K562 (cell line): ENCODE results near the gene SPAG7.

ENCODE experiments used
- GABPA ChIP-seq: fragments of 200-800 bp; sonication (Bioruptor generic); conservative IDR thresholded peaks from 2 replicates; pipeline ENCODE4 v1.6.1; 2016; ENCODE audit warnings: low read depth, missing genetic modification characterization, missing compliant biosample characterization
- POLR2AphosphoS2 ChIP-seq: IDR thresholded peaks from 2 replicates; pipeline ENCODE4 v1.6.1; 2012; ENCODE audit warnings: low read length, improper control_type of control experiment
- REST ChIP-seq, 2 experiments: fragments of 450-650 bp; formaldehyde crosslinking in 1 of 2; IDR thresholded peaks; 2 replicates each; pipeline versions ENCODE4 v1.4.0 to v1.6.1; 2014 to 2020; ENCODE audit warnings: mild to moderate bottlenecking in 2 of 2, borderline replicate concordance in 1 of 2, low read depth in 1 of 2
- TF ChIP-seq, protein P1 (sequence below): fragments of 200-800 bp; sonication (Bioruptor generic); IDR thresholded peaks from 2 replicates; pipeline ENCODE4 v1.6.1; 2017; ENCODE audit warnings: missing genetic modification characterization, missing compliant biosample characterization

DNA sequence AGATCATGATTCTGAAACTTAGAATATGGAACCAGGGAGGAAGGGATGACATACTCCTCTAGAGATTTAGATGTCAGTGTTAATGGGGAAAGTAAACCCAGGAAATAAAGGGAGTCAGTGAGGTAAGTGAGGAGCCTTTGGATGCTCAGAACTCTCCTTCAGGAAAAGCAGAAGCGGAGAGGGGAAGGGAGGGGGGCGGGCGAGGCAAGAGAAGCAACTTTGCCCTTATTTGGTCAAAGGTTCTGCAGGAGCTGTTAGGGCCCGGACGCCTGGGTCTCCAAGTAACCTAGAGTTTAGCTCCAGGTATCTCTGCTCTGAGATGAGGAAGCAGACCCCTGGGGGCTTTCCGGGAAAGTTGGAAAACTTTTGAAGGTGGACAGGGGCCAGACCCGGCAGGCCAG, 20.6 kb downstream of the SPAG7 start:
- TF ChIP-seq REST (IDR thresholded peaks at IDR 0.05; ENCODE audit: borderline replicate concordance) (no peak), REST (CRISPR knock-in tag; IDR thresholded peaks at IDR 0.05; ENCODE audit: low read depth) (no peak), POLR2AphosphoS2 (no peak), GABPA (tag) (no peak)
- TF ChIP-seq, protein P1, sequence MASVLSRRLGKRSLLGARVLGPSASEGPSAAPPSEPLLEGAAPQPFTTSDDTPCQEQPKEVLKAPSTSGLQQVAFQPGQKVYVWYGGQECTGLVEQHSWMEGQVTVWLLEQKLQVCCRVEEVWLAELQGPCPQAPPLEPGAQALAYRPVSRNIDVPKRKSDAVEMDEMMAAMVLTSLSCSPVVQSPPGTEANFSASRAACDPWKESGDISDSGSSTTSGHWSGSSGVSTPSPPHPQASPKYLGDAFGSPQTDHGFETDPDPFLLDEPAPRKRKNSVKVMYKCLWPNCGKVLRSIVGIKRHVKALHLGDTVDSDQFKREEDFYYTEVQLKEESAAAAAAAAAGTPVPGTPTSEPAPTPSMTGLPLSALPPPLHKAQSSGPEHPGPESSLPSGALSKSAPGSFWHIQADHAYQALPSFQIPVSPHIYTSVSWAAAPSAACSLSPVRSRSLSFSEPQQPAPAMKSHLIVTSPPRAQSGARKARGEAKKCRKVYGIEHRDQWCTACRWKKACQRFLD (CRISPR knock-in tag), result no peak
